ENCODE data around the gene SLITRK3.

DNA sequence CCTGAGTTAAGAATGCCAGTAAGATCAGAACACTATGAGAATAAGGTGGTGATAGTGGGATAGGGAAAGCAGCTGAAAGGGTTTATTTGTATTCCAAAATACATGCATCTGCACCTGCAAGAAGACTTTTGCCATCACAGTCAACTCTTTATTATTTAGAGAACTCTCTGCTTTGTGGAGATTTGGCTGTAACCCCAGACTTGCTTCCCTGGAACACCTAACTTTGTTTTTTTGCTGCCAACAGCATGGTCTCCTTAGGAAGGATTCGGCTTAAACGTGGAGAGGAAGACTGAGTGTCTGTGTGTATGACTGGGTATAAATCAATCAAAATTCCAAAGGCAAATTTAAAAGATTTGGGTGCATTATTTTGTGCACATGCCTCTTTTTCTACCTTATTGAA lies 21.6 kb upstream of the SLITRK3 start:
- TF ChIP-seq POLR2AphosphoS5 (IDR thresholded peaks at IDR 0.05; ENCODE audit: borderline replicate concordance, low read depth, low read length) (no peak), EZH2 (IDR thresholded peaks at IDR 0.05) (no peak), FOXP2 (optimal IDR thresholded peaks at IDR 0.05; ENCODE audit: control extremely low read depth, extremely low read length, insufficient read depth) (no peak)

All from SK-N-MC (cell line).